Measurements from ENCODE around the gene HOXD3. TPM values are rescaled to one million over a fixed set of nuclear protein-coding genes. Genes with fewer than 3 reads are reported as not detected.
A peak's percentile ranks its signal among the peaks of the same experiment; 100 is the strongest.

The HOXD3 gene
- total RNA-seq, 1 donor from 2014 or later = 5.6 TPM

DNA sequence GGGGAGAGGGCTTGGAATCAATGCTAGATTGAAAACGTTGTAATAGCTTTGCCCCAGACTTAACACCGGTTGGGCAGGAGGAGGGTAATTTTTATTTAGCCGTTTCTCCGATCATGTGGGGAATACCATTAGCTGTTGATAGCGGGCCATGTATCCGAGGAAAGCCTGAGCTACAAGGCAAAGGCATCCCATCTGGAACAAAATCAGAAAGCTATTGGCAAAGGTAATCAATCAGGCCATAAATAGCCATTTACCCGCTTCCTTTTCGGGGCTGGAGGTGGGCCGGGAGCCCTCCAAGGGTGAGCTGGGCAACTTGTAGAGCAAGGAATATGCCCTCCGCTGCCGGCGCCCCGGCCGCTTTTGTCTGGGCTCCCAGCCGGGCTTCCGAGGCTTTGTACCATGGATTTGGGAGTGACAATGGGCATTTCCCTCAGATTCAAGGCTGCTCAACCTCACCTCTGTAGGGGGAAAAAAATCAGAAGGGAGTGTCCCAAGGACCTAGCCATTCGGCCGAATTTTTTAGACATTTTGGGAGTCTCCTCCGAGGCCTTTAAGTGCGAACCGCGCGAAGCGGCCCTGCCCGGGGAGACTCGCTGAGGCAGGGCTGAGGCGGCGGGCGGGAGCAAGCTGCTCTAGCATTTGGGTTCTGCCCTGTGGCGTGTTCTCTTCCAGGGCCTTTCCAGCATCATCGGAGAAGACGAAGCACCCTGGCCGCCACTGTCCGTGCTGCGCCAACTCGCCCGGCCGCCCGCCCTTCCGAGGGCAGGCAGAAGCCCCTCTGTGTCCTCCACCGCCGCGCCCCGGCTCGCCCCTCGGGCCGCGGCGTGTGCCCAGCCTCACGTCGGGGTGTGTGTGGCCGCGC lies 35.7 kb upstream of the HOXD3 start:
- DNase-seq (ENCODE audit: low read depth in 2 of 2) = peak in 1 of 2 donors; percentile 47

DNA sequence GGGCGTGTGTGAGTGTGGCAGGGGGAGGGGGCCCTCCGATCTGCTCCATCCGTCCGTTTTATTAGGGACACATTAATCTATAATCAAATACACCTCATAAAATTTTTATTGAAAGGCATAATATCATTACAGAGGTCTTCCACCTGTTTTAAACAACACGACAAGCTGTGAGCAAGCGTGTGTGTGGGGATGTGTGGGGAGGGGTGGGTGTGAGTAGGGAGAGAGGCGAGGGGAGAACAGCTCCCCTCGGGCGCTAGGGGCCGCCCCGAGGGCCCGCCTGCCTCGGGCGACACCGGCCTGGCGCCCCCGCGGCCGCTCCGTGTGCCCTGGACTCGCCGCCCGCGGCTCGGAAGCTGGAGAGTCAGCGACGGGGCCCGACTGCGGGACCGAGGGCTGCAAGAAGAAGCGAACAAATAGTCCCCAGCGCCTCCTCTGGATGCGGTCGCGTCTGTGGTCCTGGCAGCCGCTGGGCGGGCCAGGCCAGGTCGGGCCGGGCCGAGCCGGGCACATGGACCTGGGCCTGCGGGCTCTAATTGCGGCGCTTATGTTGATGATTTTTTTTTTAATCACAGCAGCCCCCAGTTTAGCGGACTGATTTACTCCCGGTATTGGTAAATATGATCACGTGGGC lies 34.9 kb upstream of the HOXD3 start:
- DNase-seq (ENCODE audit: low read depth in 2 of 2) = peak in 1 of 2 donors; percentile 95

DNA sequence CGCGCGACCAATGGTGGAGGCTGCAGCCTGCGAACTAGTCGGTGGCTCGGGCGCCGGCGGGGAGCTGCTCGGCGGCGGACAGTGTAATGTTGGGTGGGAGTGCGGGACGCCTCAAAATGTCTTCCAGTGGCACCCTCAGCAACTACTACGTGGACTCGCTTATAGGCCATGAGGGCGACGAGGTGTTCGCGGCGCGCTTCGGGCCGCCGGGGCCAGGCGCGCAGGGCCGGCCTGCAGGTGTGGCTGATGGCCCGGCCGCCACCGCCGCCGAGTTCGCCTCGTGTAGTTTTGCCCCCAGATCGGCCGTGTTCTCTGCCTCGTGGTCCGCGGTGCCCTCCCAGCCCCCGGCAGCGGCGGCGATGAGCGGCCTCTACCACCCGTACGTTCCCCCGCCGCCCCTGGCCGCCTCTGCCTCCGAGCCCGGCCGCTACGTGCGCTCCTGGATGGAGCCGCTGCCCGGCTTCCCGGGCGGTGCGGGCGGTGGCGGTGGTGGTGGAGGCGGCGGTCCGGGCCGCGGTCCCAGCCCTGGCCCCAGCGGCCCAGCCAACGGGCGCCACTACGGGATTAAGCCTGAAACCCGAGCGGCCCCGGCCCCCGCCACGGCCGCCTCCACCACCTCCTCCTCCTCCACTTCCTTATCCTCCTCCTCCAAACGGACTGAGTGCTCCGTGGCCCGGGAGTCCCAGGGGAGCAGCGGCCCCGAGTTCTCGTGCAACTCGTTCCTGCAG lies 34.3 kb upstream of the HOXD3 start, which contains the start of gene HOXD9:
TSS of gene HOXD9 (plus strand) at position 37 of the 728 bp plus-strand sequence. CDS start at position 87, 50 bp downstream.
- peak in 1 of 2 donors; percentile 60 for DNase-seq (ENCODE audit: low read depth in 2 of 2)

DNA sequence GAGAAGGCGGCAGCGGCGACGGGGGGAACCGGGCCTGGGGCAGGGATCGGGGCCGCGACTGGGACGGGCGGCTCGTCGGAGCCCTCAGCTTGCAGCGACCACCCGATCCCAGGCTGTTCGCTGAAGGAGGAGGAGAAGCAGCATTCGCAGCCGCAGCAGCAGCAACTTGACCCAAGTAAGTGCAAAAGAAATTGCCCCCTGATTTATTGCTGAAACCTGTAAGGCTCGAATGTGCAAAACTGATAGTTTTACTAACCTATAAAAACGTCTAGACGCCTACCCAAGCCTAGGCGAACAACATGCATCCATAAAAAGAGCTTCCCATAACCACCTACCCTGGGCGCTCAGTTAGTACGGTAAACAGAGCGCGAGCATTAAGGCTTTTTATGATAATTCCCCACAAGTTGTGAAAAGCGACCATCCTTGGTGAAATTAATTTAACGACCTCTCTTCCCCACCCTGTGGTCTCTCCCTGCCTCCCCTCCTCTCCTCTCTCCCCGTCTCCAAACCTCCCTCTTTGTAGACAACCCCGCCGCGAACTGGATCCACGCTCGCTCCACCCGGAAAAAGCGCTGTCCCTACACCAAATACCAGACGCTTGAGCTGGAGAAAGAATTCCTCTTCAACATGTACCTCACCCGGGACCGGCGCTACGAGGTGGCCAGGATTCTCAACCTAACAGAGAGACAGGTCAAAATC lies 33.5 kb upstream of the HOXD3 start:
- peak in 1 of 2 donors; percentile 55 for DNase-seq (ENCODE audit: low read depth in 2 of 2)

DNA sequence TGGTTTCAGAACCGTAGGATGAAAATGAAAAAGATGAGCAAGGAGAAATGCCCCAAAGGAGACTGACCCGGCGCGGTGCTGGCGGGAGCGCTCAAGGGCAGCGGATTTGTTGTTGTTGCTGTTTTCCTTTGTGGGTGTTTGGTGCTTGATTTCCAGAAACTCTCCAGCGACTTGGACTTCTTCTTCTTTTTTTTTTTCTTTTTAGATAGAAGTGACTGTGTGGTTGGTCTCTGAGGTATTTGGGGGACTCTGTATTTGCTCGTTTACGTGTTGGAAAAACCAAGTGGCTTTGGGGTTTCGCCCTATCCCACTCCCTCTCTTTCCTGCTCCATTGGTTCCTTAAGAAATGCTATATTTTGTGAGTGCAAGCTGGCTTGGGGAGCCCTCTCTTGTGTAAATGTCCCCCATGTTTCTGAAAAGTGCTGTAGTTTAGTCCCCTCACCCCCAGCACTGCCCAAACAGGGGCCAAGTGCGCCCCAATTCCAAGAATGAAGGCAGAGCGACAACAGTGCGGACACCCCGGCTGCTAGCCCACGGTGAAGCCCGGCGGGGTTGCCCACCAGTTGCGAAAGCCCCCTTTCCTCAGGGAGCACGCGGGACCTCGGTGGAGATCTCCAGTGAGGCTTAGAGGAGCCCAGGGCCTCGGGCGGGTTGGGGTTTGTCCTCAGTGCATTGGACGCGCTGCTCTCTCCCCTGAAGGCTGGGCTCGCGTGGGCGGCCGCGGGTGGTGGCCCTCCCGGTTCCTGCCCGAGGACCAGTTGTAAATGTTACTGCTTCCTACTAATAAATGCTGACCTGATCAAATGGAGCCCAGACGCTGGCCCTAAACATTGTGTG lies 32.8 kb upstream of the HOXD3 start:
- peak in 1 of 2 donors; percentile 50 for DNase-seq (ENCODE audit: low read depth in 2 of 2)

DNA sequence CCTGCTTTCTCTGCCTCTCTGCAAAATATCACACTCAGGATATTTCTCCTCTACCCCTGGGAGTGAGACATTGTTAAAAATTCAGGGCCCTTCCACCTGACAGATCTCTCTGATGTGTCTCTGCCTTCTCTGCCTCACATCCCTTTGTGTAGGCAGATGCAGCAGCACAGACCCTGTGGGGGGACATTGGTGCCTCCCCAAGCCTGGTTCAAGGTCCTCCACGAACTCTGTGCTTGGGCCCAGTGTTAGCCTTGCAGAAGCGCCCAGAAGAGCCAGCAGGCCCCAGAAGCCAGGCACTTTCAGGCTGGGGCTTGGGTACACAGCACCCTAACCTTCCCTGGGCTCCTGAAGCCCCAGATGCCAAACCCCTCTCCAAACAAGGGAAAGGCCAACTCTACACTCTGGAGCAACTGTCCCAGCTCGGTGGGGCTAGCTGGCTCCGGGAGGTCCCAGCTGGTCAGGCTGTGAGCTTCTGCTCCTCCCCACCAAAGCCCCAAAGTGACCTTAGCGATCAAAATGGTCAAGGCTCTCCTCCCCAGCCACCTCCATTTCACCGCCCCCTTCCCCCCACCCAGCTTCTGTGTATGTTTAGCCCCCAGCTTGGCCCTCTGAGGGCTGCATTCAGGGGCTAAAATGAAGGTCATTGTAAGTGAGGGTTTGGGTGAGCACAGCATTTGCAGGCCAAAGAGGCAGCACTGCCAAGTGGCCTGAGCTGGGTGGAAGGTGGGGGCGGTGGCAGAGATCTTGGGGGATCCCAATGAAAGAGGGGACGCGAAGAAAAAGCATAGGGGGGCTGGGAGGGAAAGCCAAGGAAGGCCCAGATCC lies 31.9 kb upstream of the HOXD3 start:
- peak in 1 of 2 donors; percentile 33 for DNase-seq (ENCODE audit: low read depth in 2 of 2)

DNA sequence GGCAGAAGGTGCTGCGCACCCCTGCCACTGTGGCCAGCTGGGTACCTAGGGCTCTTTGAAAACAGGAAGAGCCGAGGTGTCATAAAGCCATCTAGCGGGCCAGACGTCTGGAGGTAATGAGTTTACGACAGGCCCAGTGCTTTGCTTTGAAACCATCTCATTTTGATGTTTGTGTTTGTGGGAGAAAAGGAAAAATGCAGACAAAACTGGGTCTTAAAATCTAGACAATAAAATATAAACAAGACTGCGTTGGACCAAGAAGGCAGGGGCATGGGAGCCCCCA lies 31.4 kb upstream of the HOXD3 start:
- peak in 1 of 2 donors; percentile 72 for DNase-seq (ENCODE audit: low read depth in 2 of 2)

DNA sequence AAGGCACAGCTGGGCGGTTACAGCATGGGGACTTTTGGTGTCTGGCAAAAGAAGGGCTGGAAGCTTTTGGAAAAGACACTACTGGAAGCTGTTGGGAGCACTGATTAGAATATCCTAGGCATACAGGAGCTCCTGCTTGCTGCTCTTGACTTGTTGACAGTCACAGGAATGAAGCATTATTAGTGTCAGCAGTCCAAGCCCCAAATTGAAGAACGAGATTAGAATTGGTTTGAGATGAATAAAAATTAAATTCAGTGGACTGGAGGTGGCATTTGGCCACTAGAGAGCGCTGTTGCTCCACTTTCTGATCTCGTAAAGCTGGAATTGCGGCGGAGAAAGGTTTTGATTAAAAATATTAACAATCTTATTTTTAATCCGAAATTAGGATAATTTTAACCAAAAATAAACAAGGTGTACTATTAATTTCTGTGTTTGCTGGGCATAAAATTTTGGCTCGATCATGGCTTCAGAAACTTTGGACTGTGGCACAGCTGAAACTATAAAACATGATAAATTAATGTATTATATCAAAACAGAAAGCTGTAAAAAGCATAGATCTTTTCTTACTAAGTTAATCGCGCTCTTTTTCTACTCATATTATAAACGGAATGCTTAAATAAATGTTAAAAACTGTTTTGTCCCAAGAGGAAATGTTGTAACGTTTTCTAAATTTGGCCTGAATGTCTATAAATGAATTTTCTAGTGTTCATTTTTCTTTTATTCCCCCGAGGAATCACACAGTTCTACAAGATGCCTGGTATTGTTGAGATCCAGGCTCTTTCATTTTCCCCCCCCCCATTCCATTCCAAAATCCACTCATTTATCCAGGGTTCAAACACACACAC lies 30.0 kb upstream of the HOXD3 start:
- DNase-seq (ENCODE audit: low read depth in 2 of 2) = peak; percentile 86

DNA sequence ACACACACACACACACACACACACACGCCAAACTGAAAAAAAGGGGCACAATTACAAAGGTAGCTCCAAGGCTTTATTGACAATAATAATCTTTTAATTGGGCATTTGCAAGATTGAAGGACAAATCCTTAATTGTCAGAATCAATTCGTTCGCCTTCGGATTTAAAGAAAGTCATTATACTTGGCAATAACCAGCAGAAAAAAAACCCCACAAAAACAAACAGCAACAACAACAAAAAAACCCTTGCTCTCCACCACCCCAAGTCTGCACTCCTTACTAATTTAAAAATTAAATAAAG lies 29.4 kb upstream of the HOXD3 start:
- no peak for DNase-seq (ENCODE audit: low read depth in 2 of 2)

DNA sequence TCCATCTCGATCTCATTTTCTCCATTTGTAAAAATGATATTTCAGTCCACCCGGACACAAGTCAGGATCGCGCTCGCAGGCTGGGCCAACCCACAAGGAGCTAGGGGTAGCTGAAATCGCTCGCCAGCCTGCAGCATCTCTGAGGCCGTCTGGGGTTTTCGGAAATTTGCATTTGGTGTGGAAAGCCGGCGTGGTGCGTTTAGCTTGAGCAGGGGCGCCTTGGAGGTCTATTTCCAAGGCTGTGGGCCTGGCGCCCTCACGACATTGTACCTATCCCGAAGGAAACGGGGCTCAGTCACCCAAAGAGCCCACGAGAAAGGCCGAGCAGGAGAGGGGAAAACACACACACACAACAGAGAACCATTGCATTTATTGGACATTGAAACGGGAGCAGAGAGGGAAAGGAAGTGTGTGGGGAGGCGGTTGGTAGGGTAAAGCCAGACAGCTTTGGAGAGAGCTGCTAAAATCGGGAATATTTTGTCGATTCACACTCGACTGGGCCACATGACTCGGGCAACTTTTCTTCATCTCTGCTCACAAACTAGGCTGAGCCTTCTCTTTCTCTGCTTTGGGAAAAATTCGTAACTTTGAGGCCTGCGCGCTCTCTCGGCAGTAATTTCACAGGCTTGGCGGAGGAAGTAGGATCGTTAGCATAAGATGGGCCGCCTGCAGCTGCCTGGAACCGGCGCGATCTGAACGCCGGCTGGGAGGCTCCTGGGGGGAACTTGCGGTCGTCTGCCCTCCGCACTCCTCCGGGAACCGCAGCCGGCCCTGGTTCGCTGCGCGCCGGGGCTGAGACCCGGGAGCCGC lies 28.7 kb upstream of the HOXD3 start:
- DNase-seq (ENCODE audit: low read depth in 2 of 2) = peak in 1 of 2 donors; percentile 58

DNA sequence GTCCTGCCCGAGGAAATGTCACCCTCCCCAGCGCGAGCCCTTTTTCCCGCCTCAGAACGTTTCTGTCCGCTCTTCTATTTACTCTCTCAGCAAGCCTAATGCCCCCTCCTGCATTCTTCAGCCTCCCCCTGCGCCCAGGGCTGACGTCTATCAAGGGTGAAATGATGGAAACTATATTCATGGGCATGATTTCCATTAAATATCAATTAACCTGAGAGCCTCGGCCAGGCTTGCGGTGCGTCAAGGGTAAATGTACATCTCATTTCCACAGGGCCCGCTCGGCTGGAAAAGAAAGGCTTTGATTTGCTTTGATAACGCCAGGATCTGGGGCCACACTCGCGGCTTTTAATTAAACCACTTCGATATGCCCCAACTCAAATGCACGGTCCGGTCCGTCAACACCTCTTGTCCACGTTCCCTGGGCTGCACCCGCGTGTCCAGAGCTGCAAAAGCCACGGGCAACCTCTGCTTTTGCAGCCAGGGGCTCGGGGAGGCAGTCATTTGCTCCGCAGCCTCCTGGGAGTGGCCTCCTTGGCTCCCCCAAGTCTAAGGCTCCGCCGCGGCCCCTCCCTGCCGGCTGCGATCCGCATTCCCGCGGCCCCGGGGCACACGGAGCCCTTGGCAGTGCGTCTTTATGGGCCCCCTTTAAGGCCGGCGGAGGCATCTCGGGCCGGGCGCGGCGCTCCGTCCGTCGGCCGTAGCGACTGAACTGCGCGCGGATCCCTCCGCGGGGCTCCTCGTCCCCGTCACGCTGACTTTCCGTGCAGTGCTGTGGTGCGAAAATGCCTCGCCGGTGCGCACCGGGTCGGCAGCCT lies 27.9 kb upstream of the HOXD3 start, which contains the start of gene HOXD8:
TSS of gene HOXD8 (plus strand) at position 724 of the 815 bp plus-strand sequence. CDS start 662 bp downstream, outside the sequence.
- peak; percentile 88 to 96 for DNase-seq (ENCODE audit: low read depth in 2 of 2)

DNA sequence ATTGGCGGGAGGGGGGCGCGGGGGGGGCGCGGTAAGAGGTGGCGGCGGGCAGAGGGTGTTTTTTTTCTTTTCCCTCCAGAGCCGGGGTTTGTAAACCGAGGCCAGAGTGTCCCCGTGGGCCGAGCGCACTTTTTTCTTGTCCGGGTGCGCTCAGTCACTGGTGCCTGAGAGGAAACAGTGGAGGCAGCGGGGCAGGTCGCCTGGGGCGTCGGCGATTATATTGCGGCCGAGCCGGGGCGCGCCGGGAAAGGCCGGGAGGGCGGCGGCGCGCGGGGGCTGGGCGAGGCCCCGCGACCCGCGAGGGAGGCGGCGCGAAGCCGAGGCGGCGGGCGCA lies 27.3 kb upstream of the HOXD3 start:
- DNase-seq (ENCODE audit: low read depth in 2 of 2) = no peak

DNA sequence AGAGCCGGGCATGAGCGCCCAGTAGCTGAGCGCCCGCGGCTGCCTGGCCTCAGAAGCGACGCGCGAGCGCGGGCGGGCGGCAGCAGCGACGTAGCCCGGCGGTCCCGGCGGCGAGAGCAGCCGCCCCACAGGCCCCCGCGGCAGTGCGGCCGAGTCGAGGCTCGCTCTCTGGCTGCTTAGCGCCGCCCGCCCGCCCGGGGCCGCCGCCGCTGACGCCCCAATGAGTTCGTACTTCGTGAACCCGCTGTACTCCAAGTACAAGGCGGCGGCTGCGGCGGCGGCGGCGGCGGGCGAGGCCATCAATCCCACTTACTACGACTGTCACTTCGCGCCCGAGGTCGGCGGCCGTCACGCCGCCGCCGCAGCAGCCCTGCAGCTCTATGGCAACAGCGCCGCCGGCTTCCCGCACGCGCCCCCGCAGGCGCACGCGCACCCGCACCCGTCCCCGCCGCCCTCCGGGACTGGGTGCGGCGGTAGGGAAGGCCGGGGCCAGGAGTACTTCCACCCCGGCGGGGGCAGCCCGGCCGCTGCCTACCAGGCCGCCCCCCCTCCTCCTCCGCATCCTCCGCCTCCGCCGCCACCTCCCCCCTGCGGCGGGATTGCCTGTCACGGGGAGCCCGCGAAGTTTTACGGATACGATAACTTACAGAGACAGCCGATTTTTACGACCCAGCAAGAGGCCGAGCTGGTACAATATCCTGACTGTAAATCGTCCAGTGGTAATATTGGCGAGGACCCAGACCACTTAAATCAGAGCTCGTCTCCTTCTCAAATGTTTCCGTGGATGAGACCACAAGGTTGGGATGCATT lies 26.8 kb upstream of the HOXD3 start:
- peak in 1 of 2 donors; percentile 85 for DNase-seq (ENCODE audit: low read depth in 2 of 2)

DNA sequence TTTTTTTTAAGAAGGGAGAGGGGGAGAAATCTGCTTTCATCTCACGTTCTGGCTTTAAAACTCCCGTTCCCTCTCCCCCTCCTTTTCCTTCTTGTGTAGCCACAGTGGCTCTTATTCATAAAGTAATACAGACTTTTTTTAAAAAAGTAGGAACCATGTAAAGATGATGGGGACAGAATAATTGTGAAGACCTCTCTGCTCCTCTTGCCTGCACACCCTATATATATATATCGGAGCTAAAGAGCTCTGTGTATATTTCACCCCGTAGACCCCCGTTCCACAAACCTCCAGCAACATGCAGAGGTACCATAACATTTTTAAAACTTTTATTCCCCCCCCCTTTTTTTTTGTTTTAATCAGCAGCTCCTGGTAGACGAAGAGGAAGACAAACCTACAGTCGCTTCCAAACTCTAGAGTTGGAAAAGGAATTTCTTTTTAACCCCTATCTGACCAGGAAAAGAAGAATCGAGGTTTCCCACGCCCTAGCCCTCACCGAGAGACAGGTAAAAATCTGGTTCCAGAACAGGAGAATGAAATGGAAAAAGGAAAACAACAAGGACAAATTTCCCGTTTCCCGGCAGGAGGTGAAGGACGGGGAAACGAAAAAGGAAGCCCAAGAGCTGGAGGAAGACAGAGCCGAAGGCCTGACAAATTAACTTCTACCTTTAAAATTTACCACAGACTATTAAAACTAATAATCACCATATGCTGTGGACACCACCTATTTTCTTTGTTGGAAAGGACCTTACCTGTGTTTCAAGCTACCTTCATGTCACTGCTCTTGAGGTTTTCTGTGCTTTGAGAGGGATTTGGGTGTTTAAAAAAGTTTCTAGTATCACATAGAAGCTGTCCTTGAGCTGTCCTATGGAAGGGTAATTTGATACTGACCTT lies 25.9 kb upstream of the HOXD3 start:
- peak in 1 of 2 donors; percentile 33 for DNase-seq (ENCODE audit: low read depth in 2 of 2)

DNA sequence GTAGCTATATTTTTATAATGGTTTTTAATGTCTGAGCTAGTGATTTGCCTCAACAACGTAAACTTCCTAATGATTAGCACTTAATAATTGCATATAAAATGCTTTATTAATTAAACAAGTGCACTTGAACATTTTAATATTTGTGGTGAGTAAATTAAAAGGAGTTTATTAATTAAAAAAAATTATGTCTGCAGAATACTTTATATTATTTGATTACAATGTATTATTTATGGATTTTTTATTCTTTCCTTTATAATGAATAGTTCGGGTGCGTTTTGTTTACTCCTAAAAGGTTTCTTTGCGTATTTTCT lies 25.3 kb upstream of the HOXD3 start:
- DNase-seq (ENCODE audit: low read depth in 2 of 2) = no peak
